GM12891 (cell line): ENCODE data around the gene SCARB1.

Experiments used
- PAX5 ChIP-seq: IDR thresholded peaks from 2 replicates; pipeline ENCODE4 v1.6.1; 2011; ENCODE audit warnings: low read length, moderate library complexity, mild to moderate bottlenecking; ENCODE audit not compliant: insufficient read depth, severe bottlenecking
- POLR2A ChIP-seq: IDR thresholded peaks from 2 replicates; pipeline ENCODE4 v1.6.1; 2011; ENCODE audit warnings: low read depth, low read length, control low read depth
- POLR2AphosphoS5 ChIP-seq: IDR thresholded peaks from 2 replicates; pipeline ENCODE4 v1.6.1; 2011; ENCODE audit warnings: low read depth, low read length, control low read depth
- POU2F2 ChIP-seq: IDR thresholded peaks from 2 replicates; pipeline ENCODE4 v1.6.1; 2011; ENCODE audit warnings: low read depth, mild to moderate bottlenecking, control low read depth, low read length, moderate library complexity
- TAF1 ChIP-seq: IDR thresholded peaks from 2 replicates; pipeline ENCODE4 v1.6.1; 2011; ENCODE audit warnings: low read depth, low read length, control low read depth

- TF ChIP-seq POLR2A (no peak), POU2F2 (no peak), POLR2AphosphoS5 (no peak), TAF1 (no peak), PAX5 (no peak)
These were observed 131.2 kb downstream of the SCARB1 start for GRCh38 chr12:124732275-124733075.
